ENCODE measurements around the gene RPAIN.
"Not testable (repeated sequence)": the region's sequence is repeated elsewhere in the genome, so short reads cannot be mapped to it uniquely, and the experiment has no call there.

RPAIN gene

GRCh38 chr17:5430413-5430999 is 10.5 kb downstream of the RPAIN start:
- DNase-seq (ENCODE audit: low read depth): no peak

GRCh38 chr17:5431234-5431633 is 11.3 kb downstream of the RPAIN start:
- not testable (repeated sequence) for DNase-seq (ENCODE audit: low read depth)

- no peak for DNase-seq (ENCODE audit: low read depth)
Measured at GRCh38 chr17:5431949-5432556, 12.1 kb downstream of the RPAIN start.

- no peak for DNase-seq (ENCODE audit: low read depth)
Measured at GRCh38 chr17:5434984-5435383, 15.0 kb downstream of the RPAIN start.

GRCh38 chr17:5435781-5436315 is 15.9 kb downstream of the RPAIN start:
- not testable (repeated sequence) for DNase-seq (ENCODE audit: low read depth)

GRCh38 chr17:5437721-5438317 is 17.8 kb downstream of the RPAIN start:
- no peak for DNase-seq (ENCODE audit: low read depth)

- peak; percentile 93 for DNase-seq (ENCODE audit: low read depth)
Measured at GRCh38 chr17:5438716-5439445, 18.9 kb downstream of the RPAIN start, which contains the start of gene C1QBP. Gene C1QBP, minus strand, starts transcription at chr17:5439155. Its CDS starts 82 bp downstream, at chr17:5439073.

GRCh38 chr17:5439446-5439764 is 19.4 kb downstream of the RPAIN start:
- no peak for DNase-seq (ENCODE audit: low read depth)

- no peak for DNase-seq (ENCODE audit: low read depth)
Measured at GRCh38 chr17:5443728-5444127, 23.7 kb downstream of the RPAIN start.

GRCh38 chr17:5444209-5444608 is 24.2 kb downstream of the RPAIN start:
- DNase-seq (ENCODE audit: low read depth): no peak

GRCh38 chr17:5446786-5447185 is 26.8 kb downstream of the RPAIN start:
- no peak for DNase-seq (ENCODE audit: low read depth)

- DNase-seq (ENCODE audit: low read depth): no peak
Measured at GRCh38 chr17:5464717-5465507, 44.9 kb downstream of the RPAIN start.

- no peak for DNase-seq (ENCODE audit: low read depth)
Measured at GRCh38 chr17:5466295-5466694, 46.3 kb downstream of the RPAIN start.

GRCh38 chr17:5467416-5467815 is 47.4 kb downstream of the RPAIN start:
- no peak for DNase-seq (ENCODE audit: low read depth)

- DNase-seq (ENCODE audit: low read depth): no peak
Measured at GRCh38 chr17:5468075-5468473, 48.1 kb downstream of the RPAIN start.

GRCh38 chr17:5472511-5472910 is 52.5 kb downstream of the RPAIN start:
- no peak for DNase-seq (ENCODE audit: low read depth)

GRCh38 chr17:5473906-5474305 is 53.9 kb downstream of the RPAIN start:
- DNase-seq (ENCODE audit: low read depth): no peak

- no peak for DNase-seq (ENCODE audit: low read depth)
Measured at GRCh38 chr17:5478992-5479391, 59.0 kb downstream of the RPAIN start.

GRCh38 chr17:5480962-5481361 is 61.0 kb downstream of the RPAIN start:
- DNase-seq (ENCODE audit: low read depth): no peak

- DNase-seq (ENCODE audit: low read depth): no peak
Measured at GRCh38 chr17:5481451-5481850, 61.5 kb downstream of the RPAIN start.

Data from stimulated activated CD8-positive, alpha-beta memory T cell treated with anti-CD3 and anti-CD28 coated beads, Interleukin-15, amount 100 ng/mL, for 24 hours (primary cell).